K562 (cell line): Measurements from ENCODE around the gene ZNF140. TPM values are rescaled to one million over a fixed set of nuclear protein-coding genes. Genes with fewer than 3 reads are reported as not detected.
A peak's percentile ranks its signal among the peaks of the same experiment; 100 is the strongest.

Experiments used
- CBX1 ChIP-seq: sonication (generic); IDR thresholded peaks from 2 replicates; pipeline ENCODE4 v1.6.1; 2016; ENCODE audit warnings: antibody characterized with exemption, low read depth, mild to moderate bottlenecking
- ETS1 ChIP-seq: conservative IDR thresholded peaks from 2 replicates; pipeline ENCODE4 v1.6.1; 2011; ENCODE audit warnings: low read depth, mild to moderate bottlenecking, low read length; ENCODE audit not compliant: control insufficient read depth
- HMG20A ChIP-seq: fragments of 450-650 bp; formaldehyde crosslinking; conservative IDR thresholded peaks from 2 replicates; pipeline ENCODE4 v1.4.0; 2020; ENCODE audit warnings: mild to moderate bottlenecking, mixed read lengths
- PHTF2 ChIP-seq: fragments of 250-450 bp; sonication (Bioruptor Pico); IDR thresholded peaks from 2 replicates; pipeline ENCODE4 v1.5.0; 2021; ENCODE audit warnings: mild to moderate bottlenecking
- TRIM24 ChIP-seq, 2 experiments: fragments of 450-650 bp; IDR thresholded peaks; 2 replicates each; pipeline ENCODE4 v1.6.1; 2016
- ZBTB1 ChIP-seq: sonication (generic); formaldehyde crosslinking; IDR thresholded peaks from 2 replicates; pipeline ENCODE4 v1.8.1; 2023; ENCODE audit warnings: missing genetic modification reagents, low read depth, mild to moderate bottlenecking, borderline replicate concordance
- ZNF274 ChIP-seq: IDR thresholded peaks from 2 replicates; pipeline ENCODE4 v1.6.1; 2011; ENCODE audit warnings: low read depth, mild to moderate bottlenecking, low read length, moderate library complexity, borderline replicate concordance
- polyA plus RNA-seq, 8 experiments: library from polyadenylated mRNA; depleted of rRNA in 4 of 8; stranded (reverse) in 5 of 8; unstranded in 3 of 8; fragments of >200 nt; fragmentation: Nextera tagmentation in 2 of 8; fragmentation: Illumina TruSeq in 1 of 8; extraction: Ambion mirVana in 2 of 8; extraction: Trizol in 1 of 8; gene quantifications; 2 replicates each; pipeline versions ENCODE4 v1.2.1 to v1.2.3, GENCODE V29; 2011 to 2014; ENCODE audit warnings: inconsistent platforms in 1 of 8, missing spikeins in 1 of 8
- total RNA-seq, 7 experiments: library from RNA; depleted of rRNA in 6 of 7; stranded (reverse); fragments of >200 nt in 6 of 7; fragmentation: Illumina TruSeq in 2 of 7; extraction: Trizol in 2 of 7; gene quantifications; 2 replicates each; pipeline versions ENCODE4 v1.2.1 to v1.2.3, GENCODE V29; 2011 to 2021; ENCODE audit warnings: low replicate concordance in 1 of 7
- TF ChIP-seq, protein P1 (sequence below): fragments of 450-650 bp; IDR thresholded peaks from 2 replicates; pipeline ENCODE4 v1.6.1; 2018; ENCODE audit warnings: mild to moderate bottlenecking, low read depth; ENCODE audit not compliant: partially characterized antibody

ZNF140 gene
- total and polyA plus RNA-seq, 9 of the 15 experiments (the other 6 are each of a cell fraction or from before 2014, with no cell fraction given): 1.6 to 10.9 (median 5.3) TPM

DNA sequence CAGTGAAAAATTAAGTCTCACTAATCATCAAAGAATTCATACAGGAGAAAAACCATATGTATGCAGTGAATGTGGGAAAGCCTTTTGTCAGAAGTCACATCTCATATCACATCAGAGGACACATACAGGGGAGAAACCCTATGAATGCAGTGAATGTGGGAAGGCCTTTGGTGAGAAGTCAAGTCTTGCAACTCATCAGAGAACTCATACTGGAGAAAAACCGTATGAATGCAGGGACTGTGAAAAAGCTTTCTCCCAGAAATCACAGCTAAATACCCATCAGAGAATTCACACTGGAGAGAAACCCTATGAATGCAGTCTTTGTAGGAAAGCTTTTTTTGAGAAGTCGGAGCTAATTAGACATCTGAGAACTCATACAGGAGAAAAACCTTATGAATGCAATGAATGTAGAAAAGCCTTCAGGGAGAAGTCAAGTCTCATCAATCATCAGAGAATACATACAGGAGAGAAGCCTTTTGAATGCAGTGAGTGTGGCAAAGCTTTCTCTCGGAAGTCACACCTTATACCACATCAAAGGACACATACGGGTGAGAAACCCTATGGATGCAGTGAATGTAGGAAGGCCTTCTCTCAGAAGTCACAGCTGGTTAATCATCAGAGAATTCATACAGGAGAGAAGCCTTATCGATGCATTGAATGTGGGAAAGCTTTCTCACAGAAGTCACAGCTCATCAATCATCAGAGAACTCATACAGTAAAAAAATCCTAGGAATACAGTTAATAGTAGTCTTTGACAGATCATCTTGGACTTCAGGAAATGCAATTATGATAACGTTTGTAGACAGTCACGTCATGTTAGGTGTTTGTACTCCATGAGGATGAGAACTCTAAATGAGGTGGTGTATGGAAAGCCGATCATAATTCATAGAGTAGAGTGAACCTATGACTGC is 22.3 kb upstream of the ZNF140 start (continued):
- no peak for TF ChIP-seq HMG20A (CRISPR knock-in tag)
- no peak for TF ChIP-seq ZBTB1 (CRISPR knock-in tag)
- TF ChIP-seq ZNF274: peak; percentile 100
- peak in 1 of 2 experiments; percentile 77; a peak in 2 of 4 replicates for TF ChIP-seq TRIM24 (IDR thresholded peaks at IDR 0.05)
- TF ChIP-seq ETS1: peak; percentile 54
- TF ChIP-seq, protein P1, sequence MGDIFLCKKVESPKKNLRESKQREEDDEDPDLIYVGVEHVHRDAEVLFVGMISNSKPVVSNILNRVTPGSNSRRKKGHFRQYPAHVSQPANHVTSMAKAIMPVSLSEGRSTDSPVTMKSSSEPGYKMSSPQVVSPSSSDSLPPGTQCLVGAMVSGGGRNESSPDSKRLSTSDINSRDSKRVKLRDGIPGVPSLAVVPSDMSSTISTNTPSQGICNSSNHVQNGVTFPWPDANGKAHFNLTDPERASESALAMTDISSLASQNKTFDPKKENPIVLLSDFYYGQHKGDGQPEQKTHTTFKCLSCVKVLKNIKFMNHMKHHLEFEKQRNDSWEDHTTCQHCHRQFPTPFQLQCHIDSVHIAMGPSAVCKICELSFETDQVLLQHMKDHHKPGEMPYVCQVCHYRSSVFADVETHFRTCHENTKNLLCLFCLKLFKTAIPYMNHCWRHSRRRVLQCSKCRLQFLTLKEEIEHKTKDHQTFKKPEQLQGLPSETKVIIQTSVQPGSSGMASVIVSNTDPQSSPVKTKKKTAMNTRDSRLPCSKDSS: peak; percentile 57
- TF ChIP-seq PHTF2 (CRISPR knock-in tag): no peak
- TF ChIP-seq CBX1: peak; percentile 15; the same call in 1 of the 2 replicates
